Cardiac muscle cell (in vitro differentiated cells and primary cell): ENCODE results near the gene PGF. TPM values are rescaled to one million over a fixed set of nuclear protein-coding genes. Genes with fewer than 3 reads are reported as not detected.

Experiments
- DNase-seq, 2 donors: peaks; one replicate each; pipeline versions ENCODE4 v3.0.0 to v3.0.0-alpha.2; 2010 to 2017; ENCODE audit warnings: low read depth in 1 of 2, low spot score in 1 of 2
- H3K27ac ChIP-seq: fragments of 200-600 bp; sonication (generic); 2 replicates; pipeline ENCODE4 v1.5.1; 2016
- H3K27me3 ChIP-seq: fragments of 200-600 bp; sonication (generic); 2 replicates; pipeline ENCODE4 v1.6.0; 2016; ENCODE audit warnings: control low read depth
- H3K36me3 ChIP-seq: fragments of 200-600 bp; sonication (generic); 2 replicates; pipeline ENCODE4 v1.5.1; 2016; ENCODE audit warnings: control low read depth
- H3K4me1 ChIP-seq: fragments of 200-600 bp; sonication (generic); 2 replicates; pipeline ENCODE4 v1.8.1; 2017; ENCODE audit warnings: low read depth, mild to moderate bottlenecking, mixed run types
- H3K4me3 ChIP-seq: fragments of 200-600 bp; sonication (generic); 2 replicates; pipeline ENCODE4 v1.5.1; 2016; ENCODE audit warnings: mild to moderate bottlenecking
- H3K9me3 ChIP-seq: fragments of 200-600 bp; sonication (generic); 2 replicates; pipeline ENCODE4 v1.5.1; 2017; ENCODE audit warnings: low read depth, mild to moderate bottlenecking, control low read depth
- polyA plus RNA-seq: library from polyadenylated mRNA; unstranded; fragments of >200 nt; fragmentation: Nextera tagmentation; extraction: Ambion mirVana; gene quantifications from 2 replicates; pipeline ENCODE4 v1.2.1, GENCODE V29; 2016
- total RNA-seq: library from RNA; depleted of rRNA; stranded (reverse); fragments of >200 nt; gene quantifications from 2 replicates; pipeline ENCODE4 v1.2.3, GENCODE V29; 2016
- TF ChIP-seq, protein P1 (sequence below): IDR thresholded peaks from 2 replicates; pipeline ENCODE4 v1.5.1; 2012; ENCODE audit warnings: low read depth, mild to moderate bottlenecking, low read length

PGF gene
- total and polyA plus RNA-seq, 2 experiments from 2014 or later: 18.1 to 23.5 TPM

DNA sequence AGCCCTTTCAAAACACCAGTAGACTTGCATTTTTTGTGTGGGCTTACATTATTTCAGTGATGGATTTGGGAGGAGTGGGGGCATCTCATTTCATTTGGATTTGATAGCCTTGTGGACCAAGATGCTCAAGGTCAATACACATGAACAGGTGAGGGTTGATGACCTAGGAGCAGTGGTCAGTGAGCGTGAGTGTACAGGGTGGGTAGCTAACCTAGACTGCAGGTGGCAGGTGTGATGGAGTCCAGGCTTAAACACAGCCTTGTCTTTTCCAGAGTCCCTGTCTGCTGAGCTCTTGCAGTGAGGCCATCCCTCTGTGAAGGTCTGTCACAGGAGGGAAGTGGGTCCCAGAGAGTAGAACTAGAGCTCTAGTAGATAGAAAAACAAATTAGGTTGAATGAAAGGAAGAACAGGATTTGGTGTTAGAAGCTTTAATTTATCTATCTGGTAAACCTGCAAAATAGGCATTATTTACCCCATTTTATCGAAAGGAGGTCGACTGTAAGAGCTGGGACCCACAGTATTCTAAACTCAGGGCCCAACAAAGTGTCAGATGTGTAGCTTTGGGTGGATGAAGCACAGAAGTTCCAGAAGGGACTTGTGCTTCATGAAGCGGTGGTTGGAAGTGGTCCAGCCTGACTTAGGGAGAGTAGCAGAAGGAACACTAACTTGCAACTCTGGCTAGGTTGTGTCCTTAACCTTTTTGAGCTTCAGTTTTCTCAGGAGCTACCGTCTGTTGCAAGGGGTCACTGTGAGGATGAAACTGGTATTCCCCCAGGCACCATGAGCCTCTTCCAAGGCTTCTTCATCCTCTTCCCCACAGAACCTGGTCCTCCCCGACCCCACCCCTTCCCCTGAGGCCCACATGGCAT is 50.5 kb downstream of the PGF start:
- Histone ChIP-seq H3K4me3 (no peak overlapping the region), H3K36me3 (peaks cover 34% of the 10 kb centered on the region), H3K4me1 (no peaks in the 10 kb centered on the region)

DNA sequence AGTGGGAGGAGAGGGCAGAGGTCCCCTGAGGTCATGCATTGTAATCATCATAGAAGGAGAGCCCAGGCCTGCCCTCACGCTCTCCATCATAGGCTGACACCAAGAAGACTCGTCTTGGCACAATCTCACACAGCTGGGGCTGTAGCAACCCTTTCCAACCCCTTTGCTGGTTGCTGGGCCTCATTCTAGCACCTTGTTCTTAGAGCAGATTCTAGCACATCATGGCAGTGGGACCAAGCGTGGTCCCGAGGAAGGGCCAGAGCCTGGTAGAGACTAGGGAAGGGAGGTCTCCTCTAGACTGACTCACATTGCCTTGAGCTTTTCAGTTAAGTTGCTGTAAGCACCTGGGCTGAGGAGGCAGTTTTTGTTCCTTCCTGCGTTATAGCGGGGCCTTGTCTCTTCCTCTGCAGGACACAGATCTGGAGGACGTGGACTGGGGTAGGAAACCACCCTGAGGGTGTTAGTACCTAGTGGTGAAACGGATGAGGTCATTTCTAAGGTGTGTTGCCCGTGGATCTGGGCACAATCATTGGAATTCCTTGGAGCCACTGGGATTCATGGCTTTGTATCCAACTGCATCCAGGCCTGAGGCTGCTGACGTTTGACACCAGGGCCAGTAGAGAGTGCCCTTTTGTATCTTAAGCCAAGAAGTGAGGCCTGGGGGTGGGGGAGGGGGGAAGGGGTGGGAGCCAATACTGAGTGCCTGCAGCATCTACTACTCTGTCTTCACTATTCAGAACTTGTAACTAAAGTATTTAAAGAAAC is 52.3 kb downstream of the PGF start:
- DNase-seq: no peak
- no peaks in the 10 kb centered on the region for H3K4me1 ChIP-seq
- TF ChIP-seq, protein P1, sequence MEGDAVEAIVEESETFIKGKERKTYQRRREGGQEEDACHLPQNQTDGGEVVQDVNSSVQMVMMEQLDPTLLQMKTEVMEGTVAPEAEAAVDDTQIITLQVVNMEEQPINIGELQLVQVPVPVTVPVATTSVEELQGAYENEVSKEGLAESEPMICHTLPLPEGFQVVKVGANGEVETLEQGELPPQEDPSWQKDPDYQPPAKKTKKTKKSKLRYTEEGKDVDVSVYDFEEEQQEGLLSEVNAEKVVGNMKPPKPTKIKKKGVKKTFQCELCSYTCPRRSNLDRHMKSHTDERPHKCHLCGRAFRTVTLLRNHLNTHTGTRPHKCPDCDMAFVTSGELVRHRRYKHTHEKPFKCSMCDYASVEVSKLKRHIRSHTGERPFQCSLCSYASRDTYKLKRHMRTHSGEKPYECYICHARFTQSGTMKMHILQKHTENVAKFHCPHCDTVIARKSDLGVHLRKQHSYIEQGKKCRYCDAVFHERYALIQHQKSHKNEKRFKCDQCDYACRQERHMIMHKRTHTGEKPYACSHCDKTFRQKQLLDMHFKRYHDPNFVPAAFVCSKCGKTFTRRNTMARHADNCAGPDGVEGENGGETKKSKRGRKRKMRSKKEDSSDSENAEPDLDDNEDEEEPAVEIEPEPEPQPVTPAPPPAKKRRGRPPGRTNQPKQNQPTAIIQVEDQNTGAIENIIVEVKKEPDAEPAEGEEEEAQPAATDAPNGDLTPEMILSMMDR: no peak
- no peak overlapping the region for H3K27ac ChIP-seq
- no peaks in the 10 kb centered on the region for H3K9me3 ChIP-seq
- peaks cover 49% of the 10 kb centered on the region for H3K36me3 ChIP-seq
- H3K27me3 ChIP-seq: no peaks in the 10 kb centered on the region
- no peak overlapping the region for H3K4me3 ChIP-seq

More for the DNA sequence above, 50.5 kb downstream of the PGF start:
- no peaks in the 10 kb centered on the region for H3K27me3 ChIP-seq
- no peak overlapping the region for H3K27ac ChIP-seq
- TF ChIP-seq, protein P1: no peak
- no peaks in the 10 kb centered on the region for H3K9me3 ChIP-seq
- DNase-seq: no peak

DNA sequence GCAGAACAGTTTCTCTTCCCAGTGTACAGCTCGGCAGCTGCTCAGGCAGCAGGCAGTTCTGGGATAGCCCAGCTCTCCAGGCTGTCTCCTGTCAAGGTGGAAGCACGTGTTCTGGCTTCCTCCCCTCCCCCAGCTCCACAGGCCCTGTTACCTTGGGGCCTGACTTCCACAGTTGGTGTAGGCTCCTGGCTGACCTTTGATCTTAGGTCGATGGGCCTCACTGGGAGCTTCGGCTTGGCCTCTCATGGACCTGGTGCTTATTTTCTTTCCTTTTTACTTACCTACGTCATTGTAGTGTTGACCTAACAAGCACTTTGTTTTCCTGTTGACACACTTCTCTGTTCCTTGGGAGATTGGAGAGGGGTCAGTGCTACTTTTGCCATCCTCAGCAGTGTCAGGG is 56.7 kb downstream of the PGF start:
- Histone ChIP-seq H3K4me3 (no peak overlapping the region), H3K4me1 (no peaks in the 10 kb centered on the region), H3K36me3 (peaks cover 88% of the 10 kb centered on the region), H3K27ac (no peak overlapping the region), H3K9me3 (no peaks in the 10 kb centered on the region), H3K27me3 (no peaks in the 10 kb centered on the region)
- DNase-seq: no peak
- TF ChIP-seq, protein P1: no peak

- no peak for DNase-seq
- peaks cover 93% of the 10 kb centered on the region for H3K36me3 ChIP-seq
- no peaks in the 10 kb centered on the region for H3K4me1 ChIP-seq
- TF ChIP-seq, protein P1: no peak
- no peak overlapping the region for H3K27ac ChIP-seq
- no peaks in the 10 kb centered on the region for H3K27me3 ChIP-seq
- H3K4me3 ChIP-seq: no peak overlapping the region
- no peaks in the 10 kb centered on the region for H3K9me3 ChIP-seq
Measured at GRCh38 chr14:74898083-74898482, 57.3 kb downstream of the PGF start.

DNA sequence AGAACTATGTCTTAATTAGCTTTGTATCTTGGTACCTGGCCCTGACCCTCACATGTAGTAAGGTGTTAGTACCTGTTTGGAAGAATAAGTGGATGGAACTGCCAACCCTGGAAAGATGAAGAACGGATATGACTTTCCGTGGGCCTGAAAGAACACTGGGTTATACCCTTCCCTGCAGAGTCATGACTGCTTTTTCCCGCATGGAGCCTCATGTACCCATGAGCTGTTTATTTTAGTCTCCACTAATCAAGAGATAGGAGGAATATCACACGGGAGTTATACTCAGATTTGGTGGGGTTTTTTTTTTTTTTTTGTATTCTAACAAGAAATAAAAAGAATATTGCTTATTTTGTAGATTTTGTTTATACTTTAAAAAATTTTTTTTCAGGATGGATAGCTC is 57.8 kb downstream of the PGF start:
- TF ChIP-seq, protein P1: no peak
- Histone ChIP-seq H3K4me1 (no peaks in the 10 kb centered on the region), H3K4me3 (no peak overlapping the region), H3K9me3 (no peaks in the 10 kb centered on the region), H3K36me3 (peaks cover 93% of the 10 kb centered on the region), H3K27me3 (no peaks in the 10 kb centered on the region), H3K27ac (no peak overlapping the region)
- no peak for DNase-seq
